ENCODE data around the gene CBFA2T3. TPM values are rescaled to one million over a fixed set of nuclear protein-coding genes. Genes with fewer than 3 reads are reported as not detected.

The CBFA2T3 gene
- total and polyA plus RNA-seq, 5 experiments from 2014 or later: 0.04 to 2.0 (median 1.5) TPM; not detected in 2

- peaks cover 0 to 2% (median 0%) of the 10 kb centered on the region in 3 donors for H3K36me3 Mint-ChIP-seq
- POLR2A ChIA-PET: no interaction called here
- H3K4me3 Mint-ChIP-seq: peak overlapping the region in 1 of 10 donors; percentile 70
- DNase-seq (no peak), ATAC-seq (no peak)
- peaks cover 0 to 1% (median 0%) of the 10 kb centered on the region in 9 donors for H3K9me3 Mint-ChIP-seq
- peaks cover 2 to 60% (median 34%) of the 10 kb centered on the region in 5 donors for H3K27me3 Mint-ChIP-seq
- peaks cover 0 to 29% (median under 1%) of the 10 kb centered on the region in 4 donors for H3K4me1 Mint-ChIP-seq
- H3K27ac Mint-ChIP-seq: no peak overlapping the region
These were observed 1.4 kb downstream of the CBFA2T3 start for GRCh38 chr16:88975511-88976061.

GRCh38 chr16:88974916-88975215 lies 2.1 kb downstream of the CBFA2T3 start:
- H3K36me3 Mint-ChIP-seq: peaks cover 0 to 2% (median 0%) of the 10 kb centered on the region in 3 donors
- no peak for ATAC-seq
- H3K27ac Mint-ChIP-seq: no peak overlapping the region
- POLR2A ChIA-PET: no interaction called here
- peak overlapping the region in 1 of 10 donors; percentile 70 for H3K4me3 Mint-ChIP-seq
- H3K4me1 Mint-ChIP-seq: peaks cover 0 to 31% (median under 1%) of the 10 kb centered on the region in 4 donors
- no peak for DNase-seq
- H3K9me3 Mint-ChIP-seq: peaks cover 0 to 1% (median 0%) of the 10 kb centered on the region in 9 donors
- peaks cover 2 to 60% (median 29%) of the 10 kb centered on the region in 5 donors for H3K27me3 Mint-ChIP-seq

- no peak for DNase-seq
- no peak for ATAC-seq
- Mint-ChIP-seq H3K4me1 (peaks cover 0 to 34% (median under 1%) of the 10 kb centered on the region in 4 donors), H3K4me3 (peak overlapping the region in 1 of 10 donors; percentile 40), H3K9me3 (peaks cover 0 to 1% (median 0%) of the 10 kb centered on the region in 9 donors), H3K36me3 (peaks cover 0 to 2% (median 0%) of the 10 kb centered on the region in 3 donors), H3K27me3 (peaks cover 2 to 55% (median 26%) of the 10 kb centered on the region in 5 donors), H3K27ac (peak overlapping the region in 1 of 10 donors; percentile 1)
- POLR2A ChIA-PET: no interaction called here
These were observed 2.7 kb downstream of the CBFA2T3 start for GRCh38 chr16:88974080-88974915.

- H3K4me3 Mint-ChIP-seq: no peak overlapping the region
- no peak for DNase-seq
- peaks cover 0 to 1% (median 0%) of the 10 kb centered on the region in 9 donors for H3K9me3 Mint-ChIP-seq
- H3K27me3 Mint-ChIP-seq: peaks cover 2 to 49% (median 22%) of the 10 kb centered on the region in 5 donors
- H3K36me3 Mint-ChIP-seq: peaks cover 0 to 2% (median 0%) of the 10 kb centered on the region in 3 donors
- POLR2A ChIA-PET: no interaction called here
- peak overlapping the region in 1 of 10 donors; percentile 1 for H3K27ac Mint-ChIP-seq
- ATAC-seq: no peak
- H3K4me1 Mint-ChIP-seq: peaks cover 0 to 34% (median 2%) of the 10 kb centered on the region in 4 donors
These were observed 3.5 kb downstream of the CBFA2T3 start for GRCh38 chr16:88973415-88974050.

- peaks cover 0 to 1% (median 0%) of the 10 kb centered on the region in 9 donors for H3K9me3 Mint-ChIP-seq
- no peak for ATAC-seq
- H3K27ac Mint-ChIP-seq: no peak overlapping the region
- POLR2A ChIA-PET: no interaction called here
- H3K4me3 Mint-ChIP-seq: no peak overlapping the region
- DNase-seq: no peak
- peaks cover 2 to 46% (median 22%) of the 10 kb centered on the region in 5 donors for H3K27me3 Mint-ChIP-seq
- H3K4me1 Mint-ChIP-seq: peaks cover 0 to 38% (median 3%) of the 10 kb centered on the region in 4 donors
- peaks cover 0 to 2% (median 0%) of the 10 kb centered on the region in 3 donors for H3K36me3 Mint-ChIP-seq
These were observed 4.0 kb downstream of the CBFA2T3 start for GRCh38 chr16:88973007-88973410.

- ATAC-seq (no peak), DNase-seq (no peak)
- Mint-ChIP-seq H3K4me1 (peaks cover 3 to 43% (median 8%) of the 10 kb centered on the region in 4 donors), H3K36me3 (peaks cover 0 to 1% (median 0%) of the 10 kb centered on the region in 3 donors), H3K27ac (no peak overlapping the region), H3K9me3 (peaks cover 0 to 1% (median 0%) of the 10 kb centered on the region in 9 donors), H3K27me3 (peaks cover 2 to 42% (median 20%) of the 10 kb centered on the region in 5 donors), H3K4me3 (no peak overlapping the region)
- POLR2A ChIA-PET: interaction anchor here (1.0 kb wide), 1 partner anchor 14 kb away, joined by 3 read pairs; no protein-coding TSS in a partner anchor
These were observed 4.7 kb downstream of the CBFA2T3 start for GRCh38 chr16:88972349-88972748.

- no peak for DNase-seq
These were observed 5.5 kb downstream of the CBFA2T3 start for GRCh38 chr16:88971371-88972097.

GRCh38 chr16:88970539-88971065 lies 6.4 kb downstream of the CBFA2T3 start:
- peak overlapping the region in 2 of 10 donors; percentile 41 to 48 for H3K27ac Mint-ChIP-seq
- ATAC-seq: no peak

More at GRCh38 chr16:88971371-88972097, 5.5 kb downstream of the CBFA2T3 start:
- peaks cover 2 to 36% (median 17%) of the 10 kb centered on the region in 5 donors for H3K27me3 Mint-ChIP-seq
- no peaks in the 10 kb centered on the region for H3K36me3 Mint-ChIP-seq
- H3K27ac Mint-ChIP-seq: no peak overlapping the region
- no peak for ATAC-seq
- peak overlapping the region in 1 of 10 donors; percentile 20 for H3K4me3 Mint-ChIP-seq
- POLR2A ChIA-PET: interaction anchor here (1.0 kb wide), 1 partner anchor 14 kb away, joined by 3 read pairs; no protein-coding TSS in a partner anchor
- no peaks in the 10 kb centered on the region for H3K9me3 Mint-ChIP-seq
- peaks cover 2 to 45% (median 10%) of the 10 kb centered on the region in 4 donors for H3K4me1 Mint-ChIP-seq

GRCh38 chr16:88970050-88970449 lies 7.0 kb downstream of the CBFA2T3 start:
- no peak for ATAC-seq
- Mint-ChIP-seq H3K4me3 (no peak overlapping the region), H3K9me3 (no peaks in the 10 kb centered on the region), H3K27me3 (peaks cover 2 to 25% (median 11%) of the 10 kb centered on the region in 5 donors), H3K36me3 (no peaks in the 10 kb centered on the region), H3K27ac (no peak overlapping the region), H3K4me1 (peaks cover 2 to 47% (median 10%) of the 10 kb centered on the region in 4 donors)
- POLR2A ChIA-PET: no interaction called here
- DNase-seq: no peak

More at GRCh38 chr16:88970539-88971065, 6.4 kb downstream of the CBFA2T3 start:
- Mint-ChIP-seq H3K27me3 (peaks cover 2 to 31% (median 15%) of the 10 kb centered on the region in 5 donors), H3K4me1 (peaks cover 2 to 50% (median 10%) of the 10 kb centered on the region in 4 donors), H3K36me3 (no peaks in the 10 kb centered on the region), H3K9me3 (no peaks in the 10 kb centered on the region), H3K4me3 (no peak overlapping the region)
- DNase-seq: no peak
- POLR2A ChIA-PET: no interaction called here

GRCh38 chr16:88969361-88969831 lies 7.6 kb downstream of the CBFA2T3 start:
- Mint-ChIP-seq H3K4me1 (peaks cover 2 to 46% (median 10%) of the 10 kb centered on the region in 4 donors), H3K36me3 (no peaks in the 10 kb centered on the region), H3K4me3 (no peak overlapping the region), H3K9me3 (no peaks in the 10 kb centered on the region), H3K27me3 (peaks cover under 1 to 20% (median 7%) of the 10 kb centered on the region in 5 donors), H3K27ac (no peak overlapping the region)
- DNase-seq: no peak
- POLR2A ChIA-PET: interaction anchor here (1.1 kb wide), 1 partner anchor 12 kb away, joined by 3 read pairs; no protein-coding TSS in a partner anchor
- ATAC-seq: no peak

- Mint-ChIP-seq H3K27ac (peak overlapping the region in 1 of 10 donors; percentile 37), H3K4me1 (peaks cover 2 to 40% (median 10%) of the 10 kb centered on the region in 4 donors)
- POLR2A ChIA-PET: interaction anchor here (1.1 to 1.4 kb wide), 2 partner anchors 11 to 249 kb away, joined by 3 to 6 read pairs; partner anchors contain the start of gene ZNF778
These were observed 8.3 kb downstream of the CBFA2T3 start for GRCh38 chr16:88968589-88969280.

More at GRCh38 chr16:88968589-88969280, 8.3 kb downstream of the CBFA2T3 start:
- ATAC-seq (no peak), DNase-seq (no peak)
- Mint-ChIP-seq H3K4me3 (peak overlapping the region in 8 of 10 donors; percentile 28 to 80 (median 61)), H3K27me3 (peaks cover 0 to 13% (median under 1%) of the 10 kb centered on the region in 5 donors), H3K9me3 (no peaks in the 10 kb centered on the region), H3K36me3 (no peaks in the 10 kb centered on the region)

Data from naive thymus-derived CD8-positive, alpha-beta T cell (primary cell).